ENCODE data around the gene KMT2B.

The KMT2B gene

DNA sequence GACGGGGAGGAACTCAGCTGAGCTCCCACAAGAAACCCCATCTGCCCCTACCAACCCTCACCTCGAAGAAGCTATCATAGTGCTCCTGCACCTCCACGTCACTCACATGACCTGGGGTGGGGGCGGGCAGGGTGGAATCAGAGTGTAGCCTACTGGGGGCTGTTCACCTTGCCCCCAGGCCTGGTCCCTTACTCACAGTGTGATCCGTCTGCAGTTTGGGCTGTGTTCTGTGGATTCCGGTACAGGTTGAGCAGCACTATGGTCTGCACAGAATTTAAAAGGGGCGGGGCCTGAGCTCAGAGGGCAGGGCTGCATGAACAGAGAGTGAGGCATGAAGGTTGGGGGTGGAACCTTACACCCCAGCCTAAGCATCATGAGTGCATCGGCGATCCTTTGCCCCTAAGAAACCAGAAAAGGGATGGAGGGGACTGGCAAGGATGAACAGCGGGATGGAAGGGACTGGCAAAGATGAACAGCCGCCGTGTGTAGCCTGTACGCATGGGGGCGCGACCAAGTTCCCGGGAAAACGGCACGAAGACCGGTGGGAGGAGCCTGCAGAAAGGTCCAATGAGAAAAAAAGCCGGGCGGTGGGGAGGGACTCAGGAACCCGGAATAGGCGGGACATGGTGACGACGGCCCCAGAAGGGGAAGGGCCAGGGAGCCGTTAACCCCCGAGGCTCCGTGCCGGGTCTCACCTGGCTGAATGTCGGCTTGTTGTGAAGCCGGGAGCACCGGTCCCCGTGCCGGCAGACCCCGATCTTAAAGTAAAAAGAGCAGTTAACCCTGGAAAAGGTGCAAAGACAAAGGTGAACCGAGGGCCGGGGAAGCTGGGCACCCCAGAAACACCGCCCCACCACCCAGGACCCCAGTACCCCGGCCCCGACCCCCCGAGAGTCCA lies 26.9 kb downstream of the KMT2B start (continued):
- TF ChIP-seq, protein P1, sequence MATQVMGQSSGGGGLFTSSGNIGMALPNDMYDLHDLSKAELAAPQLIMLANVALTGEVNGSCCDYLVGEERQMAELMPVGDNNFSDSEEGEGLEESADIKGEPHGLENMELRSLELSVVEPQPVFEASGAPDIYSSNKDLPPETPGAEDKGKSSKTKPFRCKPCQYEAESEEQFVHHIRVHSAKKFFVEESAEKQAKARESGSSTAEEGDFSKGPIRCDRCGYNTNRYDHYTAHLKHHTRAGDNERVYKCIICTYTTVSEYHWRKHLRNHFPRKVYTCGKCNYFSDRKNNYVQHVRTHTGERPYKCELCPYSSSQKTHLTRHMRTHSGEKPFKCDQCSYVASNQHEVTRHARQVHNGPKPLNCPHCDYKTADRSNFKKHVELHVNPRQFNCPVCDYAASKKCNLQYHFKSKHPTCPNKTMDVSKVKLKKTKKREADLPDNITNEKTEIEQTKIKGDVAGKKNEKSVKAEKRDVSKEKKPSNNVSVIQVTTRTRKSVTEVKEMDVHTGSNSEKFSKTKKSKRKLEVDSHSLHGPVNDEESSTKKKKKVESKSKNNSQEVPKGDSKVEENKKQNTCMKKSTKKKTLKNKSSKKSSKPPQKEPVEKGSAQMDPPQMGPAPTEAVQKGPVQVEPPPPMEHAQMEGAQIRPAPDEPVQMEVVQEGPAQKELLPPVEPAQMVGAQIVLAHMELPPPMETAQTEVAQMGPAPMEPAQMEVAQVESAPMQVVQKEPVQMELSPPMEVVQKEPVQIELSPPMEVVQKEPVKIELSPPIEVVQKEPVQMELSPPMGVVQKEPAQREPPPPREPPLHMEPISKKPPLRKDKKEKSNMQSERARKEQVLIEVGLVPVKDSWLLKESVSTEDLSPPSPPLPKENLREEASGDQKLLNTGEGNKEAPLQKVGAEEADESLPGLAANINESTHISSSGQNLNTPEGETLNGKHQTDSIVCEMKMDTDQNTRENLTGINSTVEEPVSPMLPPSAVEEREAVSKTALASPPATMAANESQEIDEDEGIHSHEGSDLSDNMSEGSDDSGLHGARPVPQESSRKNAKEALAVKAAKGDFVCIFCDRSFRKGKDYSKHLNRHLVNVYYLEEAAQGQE (tag by site-specific recombination; IDR thresholded peaks at IDR 0.05), result no peak
- TF ChIP-seq GFI1B (tag by site-specific recombination; IDR thresholded peaks at IDR 0.05), result no peak
- no peak for TF ChIP-seq ZNF664 (tag by site-specific recombination; IDR thresholded peaks at IDR 0.05)
- TF ChIP-seq ZNF155 (tag by site-specific recombination; IDR thresholded peaks at IDR 0.05), result no peak
- peak; percentile 14; the same call in 1 of the 2 replicates for TF ChIP-seq KLF1 (tag by site-specific recombination; IDR thresholded peaks at IDR 0.05)
- TF ChIP-seq, protein P2, sequence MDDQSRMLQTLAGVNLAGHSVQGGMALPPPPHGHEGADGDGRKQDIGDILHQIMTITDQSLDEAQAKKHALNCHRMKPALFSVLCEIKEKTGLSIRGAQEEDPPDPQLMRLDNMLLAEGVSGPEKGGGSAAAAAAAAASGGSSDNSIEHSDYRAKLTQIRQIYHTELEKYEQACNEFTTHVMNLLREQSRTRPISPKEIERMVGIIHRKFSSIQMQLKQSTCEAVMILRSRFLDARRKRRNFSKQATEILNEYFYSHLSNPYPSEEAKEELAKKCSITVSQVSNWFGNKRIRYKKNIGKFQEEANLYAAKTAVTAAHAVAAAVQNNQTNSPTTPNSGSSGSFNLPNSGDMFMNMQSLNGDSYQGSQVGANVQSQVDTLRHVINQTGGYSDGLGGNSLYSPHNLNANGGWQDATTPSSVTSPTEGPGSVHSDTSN (CRISPR knock-in tag; IDR thresholded peaks at IDR 0.05), result no peak
- peak; percentile 50 for TF ChIP-seq GLIS2 (tag by site-specific recombination; IDR thresholded peaks at IDR 0.05)
- peak; percentile 52; the same call in 1 of the 2 replicates for TF ChIP-seq ZNF580 (tag by site-specific recombination; IDR thresholded peaks at IDR 0.05)
- TF ChIP-seq ZNF549 (tag by site-specific recombination; IDR thresholded peaks at IDR 0.05), result no peak
- TF ChIP-seq REPIN1 (tag by site-specific recombination; IDR thresholded peaks at IDR 0.05; ENCODE audit: low read depth), result no peak; the same call in 1 of the 2 replicates
- TF ChIP-seq ZNF629 (tag by site-specific recombination; IDR thresholded peaks at IDR 0.05), result no peak
- no peak for TF ChIP-seq ZNF404 (tag by site-specific recombination; IDR thresholded peaks at IDR 0.05)
- no peak for TF ChIP-seq ZNF16 (tag by site-specific recombination; IDR thresholded peaks at IDR 0.05; ENCODE audit: low read depth)
- TF ChIP-seq, protein P3, sequence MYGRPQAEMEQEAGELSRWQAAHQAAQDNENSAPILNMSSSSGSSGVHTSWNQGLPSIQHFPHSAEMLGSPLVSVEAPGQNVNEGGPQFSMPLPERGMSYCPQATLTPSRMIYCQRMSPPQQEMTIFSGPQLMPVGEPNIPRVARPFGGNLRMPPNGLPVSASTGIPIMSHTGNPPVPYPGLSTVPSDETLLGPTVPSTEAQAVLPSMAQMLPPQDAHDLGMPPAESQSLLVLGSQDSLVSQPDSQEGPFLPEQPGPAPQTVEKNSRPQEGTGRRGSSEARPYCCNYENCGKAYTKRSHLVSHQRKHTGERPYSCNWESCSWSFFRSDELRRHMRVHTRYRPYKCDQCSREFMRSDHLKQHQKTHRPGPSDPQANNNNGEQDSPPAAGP (tag by site-specific recombination; IDR thresholded peaks at IDR 0.05), result peak; percentile 73; the same call in 1 of the 2 replicates
- TF ChIP-seq ZNF175 (tag by site-specific recombination; IDR thresholded peaks at IDR 0.05), result no peak
- TF ChIP-seq ZNF530 (tag by site-specific recombination; IDR thresholded peaks at IDR 0.05; ENCODE audit: low read depth), result no peak
- no peak for TF ChIP-seq ZNF138 (tag by site-specific recombination; IDR thresholded peaks at IDR 0.05; ENCODE audit: borderline replicate concordance)
- TF ChIP-seq ZNF76 (tag by site-specific recombination; IDR thresholded peaks at IDR 0.05; ENCODE audit: borderline replicate concordance, low read depth), result no peak
- peak; percentile 94 for TF ChIP-seq CTCF (tag by site-specific recombination; IDR thresholded peaks at IDR 0.05)
- peak; percentile 98 for TF ChIP-seq SP3 (tag by site-specific recombination; IDR thresholded peaks at IDR 0.05)
- no peak for TF ChIP-seq EGR2 (tag by site-specific recombination; IDR thresholded peaks at IDR 0.05; ENCODE audit: low read depth)
- TF ChIP-seq ZNF10 (tag by site-specific recombination; IDR thresholded peaks at IDR 0.05), result no peak
- TF ChIP-seq ZNF830 (tag by site-specific recombination; IDR thresholded peaks at IDR 0.05; ENCODE audit: low read depth), result no peak
- no peak for TF ChIP-seq ZNF114 (tag by site-specific recombination; IDR thresholded peaks at IDR 0.05)
- TF ChIP-seq ZBTB21 (tag by site-specific recombination; IDR thresholded peaks at IDR 0.05), result no peak
- TF ChIP-seq IKZF3 (tag by site-specific recombination; IDR thresholded peaks at IDR 0.05), result peak; percentile 83
- no peak for TF ChIP-seq ZNF426 (tag by site-specific recombination; IDR thresholded peaks at IDR 0.05)
- no peak for TF ChIP-seq ZNF132 (tag by site-specific recombination; IDR thresholded peaks at IDR 0.05; ENCODE audit: borderline replicate concordance)
- TF ChIP-seq ZBTB17 (tag by site-specific recombination; IDR thresholded peaks at IDR 0.05), result peak; percentile 100
- TF ChIP-seq, protein P4, sequence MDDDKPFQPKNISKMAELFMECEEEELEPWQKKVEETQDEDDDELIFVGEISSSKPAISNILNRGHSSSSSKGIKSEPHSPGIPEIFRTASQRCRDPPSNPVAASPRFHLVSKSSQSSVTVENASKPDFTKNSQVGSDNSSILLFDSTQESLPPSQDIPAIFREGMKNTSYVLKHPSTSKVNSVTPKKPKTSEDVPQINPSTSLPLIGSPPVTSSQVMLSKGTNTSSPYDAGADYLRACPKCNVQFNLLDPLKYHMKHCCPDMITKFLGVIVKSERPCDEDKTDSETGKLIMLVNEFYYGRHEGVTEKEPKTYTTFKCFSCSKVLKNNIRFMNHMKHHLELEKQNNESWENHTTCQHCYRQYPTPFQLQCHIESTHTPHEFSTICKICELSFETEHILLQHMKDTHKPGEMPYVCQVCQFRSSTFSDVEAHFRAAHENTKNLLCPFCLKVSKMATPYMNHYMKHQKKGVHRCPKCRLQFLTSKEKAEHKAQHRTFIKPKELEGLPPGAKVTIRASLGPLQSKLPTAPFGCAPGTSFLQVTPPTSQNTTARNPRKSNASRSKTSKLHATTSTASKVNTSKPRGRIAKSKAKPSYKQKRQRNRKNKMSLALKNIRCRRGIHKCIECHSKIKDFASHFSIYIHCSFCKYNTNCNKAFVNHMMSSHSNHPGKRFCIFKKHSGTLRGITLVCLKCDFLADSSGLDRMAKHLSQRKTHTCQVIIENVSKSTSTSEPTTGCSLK (tag by site-specific recombination; IDR thresholded peaks at IDR 0.05), result no peak
